H1 (cell line): ENCODE data around the gene NAP1L1. TPM values are rescaled to one million over a fixed set of nuclear protein-coding genes. Genes with fewer than 3 reads are reported as not detected.

Experiments used
- CTCF ChIA-PET: fragments of 300-600 bp; sonication (Branson Sonifier 250); formaldehyde crosslinking; loops from one replicate; lab custom pipeline; 2021; ENCODE audit not compliant: partially characterized antibody; lab: Charles Lee
- POLR2A ChIA-PET: fragments of 300-600 bp; sonication (Branson Sonifier 250); formaldehyde crosslinking; loops from one replicate; lab custom pipeline; 2021; ENCODE audit warnings: inconsistent platforms; ENCODE audit not compliant: partially characterized antibody; lab: Charles Lee
- DNase-seq, 2 experiments: peaks; one replicate each; pipeline versions ENCODE4 v3.0.0 to v3.0.0-alpha.2; 2010 to 2022; ENCODE audit warnings: low spot score in 2 of 2, low read depth in 1 of 2, mixed read lengths in 1 of 2
- FAIRE-seq: peaks from 2 replicates; lab custom pipeline; 2011; peaks lifted over from hg19 to GRCh38; lab: Jason Lieb, UNC
- H2AFZ ChIP-seq: 2 replicates; pipeline ENCODE4 v1.8.1; 2012; ENCODE audit warnings: low read length, inconsistent platforms
- H2AK5ac ChIP-seq: 2 replicates; pipeline ENCODE4 v1.6.1; 2013; ENCODE audit warnings: low read depth, low read length
- H2BK120ac ChIP-seq: replicated peaks from 2 replicates; pipeline ENCODE3; 2013; ENCODE audit warnings: low read depth, low read length, inconsistent platforms
- H2BK12ac ChIP-seq: 2 replicates; pipeline ENCODE4 v1.6.1; 2013; ENCODE audit warnings: low read depth, low read length
- H2BK15ac ChIP-seq: 2 replicates; pipeline ENCODE4 v1.6.1; 2013; ENCODE audit warnings: low read length
- H2BK20ac ChIP-seq: 2 replicates; pipeline ENCODE4 v1.6.1; 2013; ENCODE audit warnings: low read length
- H2BK5ac ChIP-seq: 2 replicates; pipeline ENCODE4 v1.6.1; 2013; ENCODE audit warnings: low read depth, low read length
- H3K14ac ChIP-seq: 2 replicates; pipeline ENCODE4 v1.6.1; 2013; ENCODE audit warnings: inconsistent platforms; ENCODE audit not compliant: insufficient read length
- H3K18ac ChIP-seq: 2 replicates; pipeline ENCODE4 v1.6.1; 2013; ENCODE audit warnings: low read length; ENCODE audit errors: extremely low read depth
- H3K23ac ChIP-seq: 2 replicates; pipeline ENCODE4 v1.6.1; 2013; ENCODE audit warnings: inconsistent platforms; ENCODE audit not compliant: insufficient read length
- H3K23me2 ChIP-seq: 2 replicates; pipeline ENCODE4 v1.6.1; 2013; ENCODE audit warnings: low read depth, low read length
- H3K27ac ChIP-seq: 2 replicates; pipeline ENCODE4 v1.6.1; 2011; ENCODE audit warnings: low read depth, low read length, inconsistent platforms
- H3K27me3 ChIP-seq, 4 experiments: replicated peaks in 1 of 4; 1 replicate in 1 of 4; 2 replicates in 3 of 4; pipeline versions ENCODE4 v1.6.1 to v1.8.1; 2011 to 2013; ENCODE audit warnings: low read length in 3 of 4, mild to moderate bottlenecking in 3 of 4, inconsistent platforms in 2 of 4, mixed read lengths in 2 of 4, moderate library complexity in 1 of 4; ENCODE audit not compliant: control insufficient read depth in 3 of 4, insufficient read depth in 3 of 4; ENCODE audit errors: extremely low read depth in 1 of 4
- H3K36me3 ChIP-seq, 4 experiments: 2 replicates each; pipeline versions ENCODE4 v1.6.1 to v1.8.1; 2011 to 2013; ENCODE audit warnings: mild to moderate bottlenecking in 4 of 4, low read length in 3 of 4, moderate library complexity in 2 of 4, control low read depth in 1 of 4, inconsistent platforms in 1 of 4; ENCODE audit not compliant: insufficient read depth in 4 of 4, control insufficient read depth in 2 of 4
- H3K4ac ChIP-seq: replicated peaks from 2 replicates; pipeline ENCODE3; 2013; ENCODE audit warnings: low read length, low read depth, mixed read lengths, inconsistent platforms; ENCODE audit not compliant: insufficient read length
- H3K4me1 ChIP-seq, 4 experiments: replicated peaks in 1 of 4; 1 replicate in 1 of 4; 2 replicates in 3 of 4; pipeline versions ENCODE4 v1.6.1 to v1.8.1; 2011 to 2013; ENCODE audit warnings: low read length in 3 of 4, inconsistent platforms in 2 of 4, mixed read lengths in 1 of 4; ENCODE audit not compliant: insufficient read depth in 4 of 4, control insufficient read depth in 3 of 4
- H3K4me2 ChIP-seq, 2 experiments: 2 replicates each; pipeline versions ENCODE4 v1.6.1 to v1.8.1; 2011 to 2013; ENCODE audit warnings: low read depth in 2 of 2, low read length in 2 of 2, control low read depth in 1 of 2, inconsistent platforms in 1 of 2, mild to moderate bottlenecking in 1 of 2; ENCODE audit not compliant: insufficient read depth in 1 of 2
- H3K4me3 ChIP-seq, 4 experiments: fragments of 200-600, 300-600 bp in 1 of 4; sonication (generic), shearing (Covaris generic), sonication (Bioruptor Twin) in 1 of 4; 2 replicates each; pipeline versions ENCODE4 v1.5.1 to v1.8.1; 2011 to 2016; ENCODE audit warnings: low read length in 4 of 4, low read depth in 3 of 4, control low read depth in 2 of 4, inconsistent platforms in 2 of 4, mild to moderate bottlenecking in 2 of 4, mixed read lengths in 1 of 4, moderate library complexity in 1 of 4; ENCODE audit not compliant: insufficient read depth in 2 of 4; ENCODE audit errors: extremely low read depth in 1 of 4
- H3K56ac ChIP-seq: replicated peaks from 2 replicates; pipeline ENCODE3; 2013; ENCODE audit warnings: low read depth, mild to moderate bottlenecking, mixed read lengths, low read length, inconsistent platforms; ENCODE audit not compliant: insufficient read length
- H3K79me1 ChIP-seq: 2 replicates; pipeline ENCODE4 v1.6.1; 2013; ENCODE audit warnings: low read depth, low read length, control low read depth
- H3K79me2 ChIP-seq, 2 experiments: 2 replicates each; pipeline versions ENCODE4 v1.6.1 to v1.8.1; 2012 to 2013; ENCODE audit warnings: low read length in 2 of 2, mild to moderate bottlenecking in 2 of 2, inconsistent platforms in 1 of 2; ENCODE audit not compliant: insufficient read depth in 2 of 2, control insufficient read depth in 1 of 2
- H3K9ac ChIP-seq, 4 experiments: replicated peaks in 1 of 4; 1 replicate in 1 of 4; 2 replicates in 3 of 4; pipeline versions ENCODE4 v1.6.1 to v1.8.1; 2011 to 2013; ENCODE audit warnings: low read depth in 3 of 4, low read length in 3 of 4, control low read depth in 2 of 4, mild to moderate bottlenecking in 2 of 4, moderate library complexity in 2 of 4, inconsistent platforms in 1 of 4; ENCODE audit errors: extremely low read depth in 1 of 4
- H3K9me3 ChIP-seq, 2 experiments: 2 replicates each; pipeline versions ENCODE4 v1.6.1 to v1.8.1; 2012 to 2013; ENCODE audit warnings: mild to moderate bottlenecking in 2 of 2, moderate library complexity in 2 of 2, control low read depth in 1 of 2, inconsistent platforms in 1 of 2, low read depth in 1 of 2, low read length in 1 of 2, mixed read lengths in 1 of 2; ENCODE audit not compliant: insufficient read depth in 2 of 2
- H4K20me1 ChIP-seq, 2 experiments: replicated peaks in 1 of 2; 2 replicates each; pipeline versions ENCODE3 to v1.8.1; 2011 to 2013; ENCODE audit warnings: inconsistent platforms in 2 of 2, low read length in 2 of 2, mild to moderate bottlenecking in 1 of 2; ENCODE audit not compliant: insufficient read depth in 2 of 2, control insufficient read depth in 1 of 2
- H4K5ac ChIP-seq: 2 replicates; pipeline ENCODE4 v1.6.1; 2013; ENCODE audit warnings: low read length, low read depth, mixed read lengths, inconsistent platforms; ENCODE audit not compliant: insufficient read length
- H4K8ac ChIP-seq: 2 replicates; pipeline ENCODE4 v1.8.0; 2013; ENCODE audit warnings: mild to moderate bottlenecking, moderate library complexity, low read length, inconsistent platforms; ENCODE audit not compliant: insufficient read depth; ENCODE audit errors: extremely low read depth
- H4K91ac ChIP-seq: replicated peaks from 2 replicates; pipeline ENCODE3; 2013; ENCODE audit warnings: low read length, mixed read lengths, inconsistent platforms; ENCODE audit not compliant: insufficient read length
- CBX8 ChIP-seq: fragments of 300-800, 300-1000 bp; sonication (generic); IDR thresholded peaks from 2 replicates; pipeline ENCODE4 v1.7.1; 2016; ENCODE audit warnings: low read depth, low read length, borderline replicate concordance
- CHD2 ChIP-seq: IDR thresholded peaks from 2 replicates; pipeline ENCODE4 v1.6.1; 2012; ENCODE audit warnings: low read length, improper control_type of control experiment
- CTBP2 ChIP-seq: IDR thresholded peaks from 2 replicates; pipeline ENCODE4 v1.7.0; 2011; ENCODE audit warnings: borderline replicate concordance, mild to moderate bottlenecking, moderate library complexity, mixed read lengths, low read length; ENCODE audit not compliant: insufficient read depth, insufficient read length
- EP300 ChIP-seq, 2 experiments: IDR thresholded peaks; 1 replicate in 1 of 2; 2 replicates in 1 of 2; pipeline ENCODE4 v1.6.1; 2011 to 2012; ENCODE audit warnings: low read depth in 2 of 2, low read length in 2 of 2, mild to moderate bottlenecking in 2 of 2, borderline replicate concordance in 1 of 2, inconsistent platforms in 1 of 2, moderate library complexity in 1 of 2
- EZH2 ChIP-seq: fragments of 200-600 bp; sonication (generic); IDR thresholded peaks from 2 replicates; pipeline ENCODE4 v1.7.1; 2012; ENCODE audit warnings: low read depth, mild to moderate bottlenecking, moderate library complexity, low read length, inconsistent platforms; ENCODE audit not compliant: severe bottlenecking
- JUN ChIP-seq: IDR thresholded peaks from 2 replicates; pipeline ENCODE4 v1.6.1; 2011; ENCODE audit warnings: low read depth, mild to moderate bottlenecking, improper control_type of control experiment, low read length
- KDM1A ChIP-seq: fragments of 200-600, 300-600 bp; sonication (generic); IDR thresholded peaks from 2 replicates; pipeline ENCODE4 v1.7.1; 2016; ENCODE audit warnings: mild to moderate bottlenecking, low read length, borderline replicate concordance
- RAD21 ChIP-seq, 2 experiments: IDR thresholded peaks in 1 of 2; conservative IDR thresholded peaks in 1 of 2; 2 replicates each; pipeline ENCODE4 v1.6.1; 2011; ENCODE audit warnings: low read depth in 2 of 2, low read length in 2 of 2, improper control_type of control experiment in 1 of 2, inconsistent platforms in 1 of 2, mild to moderate bottlenecking in 1 of 2, moderate library complexity in 1 of 2
- RBBP5 ChIP-seq: IDR thresholded peaks from 2 replicates; pipeline ENCODE4 v1.7.1; 2012; ENCODE audit warnings: low read depth, mild to moderate bottlenecking, inconsistent platforms, low read length, moderate library complexity, borderline replicate concordance
- SAP30 ChIP-seq: fragments of 300-600 bp; sonication (generic); IDR thresholded peaks from 2 replicates; pipeline ENCODE4 v1.7.1; 2012; ENCODE audit warnings: low read length, moderate library complexity, mild to moderate bottlenecking, inconsistent platforms; ENCODE audit not compliant: insufficient read depth, insufficient replicate concordance
- SIN3A ChIP-seq, 2 experiments: IDR thresholded peaks in 1 of 2; conservative IDR thresholded peaks in 1 of 2; 2 replicates each; pipeline ENCODE4 v1.6.1; 2011 to 2012; ENCODE audit warnings: low read length in 2 of 2, improper control_type of control experiment in 1 of 2, low read depth in 1 of 2, mild to moderate bottlenecking in 1 of 2
- TAF1 ChIP-seq: IDR thresholded peaks from 2 replicates; pipeline ENCODE4 v1.6.1; 2011; ENCODE audit warnings: mild to moderate bottlenecking, low read depth, low read length
- WGBS, 2 experiments: shearing (Covaris generic) in 1 of 2; methylation state at CpG; one replicate each; pipeline versions ENCODE4 v1.1.6 to v1.1.7; 2013 to 2015; ENCODE audit warnings: low lambda C conversion rate in 2 of 2, mixed read lengths in 2 of 2, inconsistent platforms in 1 of 2, low coverage in 1 of 2, missing lambda C conversion rate in 1 of 2; ENCODE audit not compliant: insufficient replicate concordance in 2 of 2, insufficient coverage in 1 of 2, insufficient read length in 1 of 2; ENCODE audit errors: extremely low coverage in 1 of 2, missing lambda C conversion rate in 1 of 2; 5-methylcytosine and 5-hydroxymethylcytosine counted together
- polyA plus RNA-seq, 7 experiments: library from polyadenylated mRNA; depleted of rRNA in 3 of 7; stranded (reverse) in 5 of 7; unstranded in 2 of 7; fragments of >200 nt in 5 of 7; fragments of 200-250 nt in 2 of 7; gene quantifications; 1 replicate in 5 of 7; 2 replicates in 1 of 7; 4 replicates in 1 of 7; pipeline versions ENCODE4 v1.2.1 to v1.2.3, GENCODE V29; 2011 to 2013; ENCODE audit warnings: missing spikeins in 2 of 7, mixed read lengths in 2 of 7
- total RNA-seq: library from RNA; stranded (reverse); fragmentation: NEBNext Ultra II Directional; extraction: Animal tissue kit (Norgen Biotek cat#: 25700); gene quantifications from 2 replicates; pipeline ENCODE4 v1.2.1, GENCODE V29; 2021

Gene NAP1L1
- total and polyA plus RNA-seq, 2 of the 8 experiments (the other 6 are each of a cell fraction or from before 2014, with no cell fraction given), result 202 to 1,159 TPM

DNA sequence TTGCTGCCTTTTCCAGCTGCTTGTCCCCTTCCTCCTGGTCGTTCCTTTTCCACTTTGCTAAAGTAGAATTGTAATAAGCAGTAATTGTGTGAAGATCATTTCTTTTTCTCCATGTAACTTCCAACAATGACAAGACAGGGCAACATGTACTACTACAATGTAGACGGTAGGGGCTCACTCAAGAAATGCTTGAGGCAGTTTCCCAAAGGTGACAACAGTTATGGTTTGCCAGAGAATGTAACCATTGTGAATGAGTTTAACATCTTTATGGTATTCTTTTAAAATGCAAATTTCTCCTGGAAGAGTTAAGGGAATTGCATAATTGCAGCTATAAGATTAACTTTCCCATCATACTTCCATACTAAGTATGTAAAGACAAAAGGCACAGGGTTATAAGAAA is 29.1 kb downstream of the NAP1L1 start:
- Histone ChIP-seq H3K9me3 (no peaks in the 10 kb centered on the region), H3K23ac (no peak overlapping the region), H4K91ac (no peak overlapping the region), H3K79me2 (peaks cover 0 to 36% of the 10 kb centered on the region in 2 experiments; a peak in 2 of 4 replicates), H3K4me1 (peaks cover 0 to 10% (median 7%) of the 10 kb centered on the region in 4 experiments; a peak in 4 of 7 replicates), H3K14ac (no peak overlapping the region), H3K36me3 (peaks cover 4 to 97% (median 50%) of the 10 kb centered on the region in 4 experiments), H3K27ac (no peak overlapping the region), H3K4me3 (0 out of 8 replicates have a peak overlapping the region, but pooled peaks of 1 of the 4 experiments have one; percentile 3), H2AFZ (no peak overlapping the region), H4K5ac (no peak overlapping the region), H3K18ac (no peak overlapping the region), H2BK12ac (no peak overlapping the region), H3K79me1 (no peaks in the 10 kb centered on the region), H2BK120ac (no peak overlapping the region), H3K4me2 (peak overlapping the region; percentile 9 to 24; a peak in 2 of 4 replicates), H2AK5ac (no peak overlapping the region), H3K56ac (no peak overlapping the region), H2BK20ac (no peak overlapping the region), H2BK5ac (no peak overlapping the region), H2BK15ac (no peak overlapping the region), H3K4ac (no peak overlapping the region), H4K8ac (no peak overlapping the region), H3K27me3 (no peaks in the 10 kb centered on the region), H4K20me1 (no peaks in the 10 kb centered on the region), H3K9ac (no peak overlapping the region), H3K23me2 (no peaks in the 10 kb centered on the region)
- POLR2A ChIA-PET, result interaction anchor here (2.2 to 4.6 kb wide), 2 partner anchors 15 to 29 kb away, joined by 6 to 16 read pairs; partner anchors contain the start of gene NAP1L1
- WGBS, 2 experiments, result 38% methylated on average over 2 of the region's 2 CpGs; no CpG with 5 or more reads in 1 of the 2 experiments
- no peak for DNase-seq
- FAIRE-seq, result peak; percentile 86
- CTCF ChIA-PET, result interaction anchor here (0.6 to 1.4 kb wide), 10 partner anchors 9 to 272 kb away, joined by 3 read pairs; no protein-coding TSS in a partner anchor
- TF ChIP-seq EP300 (IDR thresholded peaks at IDR 0.05; ENCODE audit: borderline replicate concordance in 1 of 2, low read depth in 2 of 2, low read length in 2 of 2) (no peak), EZH2 (no peak), KDM1A (no peak), JUN (no peak), RBBP5 (no peak), TAF1 (no peak), CTBP2 (no peak), RAD21 (IDR thresholded peaks at IDR 0.05 in 1 of 2, conservative IDR thresholded peaks at IDR 0.05 in 1 of 2; ENCODE audit: low read depth in 2 of 2, low read length in 2 of 2) (peak; percentile 35 to 46), SAP30 (no peak), CBX8 (no peak), CHD2 (no peak), SIN3A (conservative IDR thresholded peaks at IDR 0.05 in 1 of 2, IDR thresholded peaks at IDR 0.05 in 1 of 2; ENCODE audit: low read depth in 1 of 2, low read length in 2 of 2) (no peak)
